Measurements from ENCODE around the gene HP. TPM values are rescaled to one million over a fixed set of nuclear protein-coding genes. Genes with fewer than 3 reads are reported as not detected.

Gene HP
- total and polyA plus RNA-seq, 2 of the 13 experiments (the other 11 are each of a cell fraction or from before 2014, with no cell fraction given), result 387 to 524 TPM

- TF ChIP-seq, protein P1, sequence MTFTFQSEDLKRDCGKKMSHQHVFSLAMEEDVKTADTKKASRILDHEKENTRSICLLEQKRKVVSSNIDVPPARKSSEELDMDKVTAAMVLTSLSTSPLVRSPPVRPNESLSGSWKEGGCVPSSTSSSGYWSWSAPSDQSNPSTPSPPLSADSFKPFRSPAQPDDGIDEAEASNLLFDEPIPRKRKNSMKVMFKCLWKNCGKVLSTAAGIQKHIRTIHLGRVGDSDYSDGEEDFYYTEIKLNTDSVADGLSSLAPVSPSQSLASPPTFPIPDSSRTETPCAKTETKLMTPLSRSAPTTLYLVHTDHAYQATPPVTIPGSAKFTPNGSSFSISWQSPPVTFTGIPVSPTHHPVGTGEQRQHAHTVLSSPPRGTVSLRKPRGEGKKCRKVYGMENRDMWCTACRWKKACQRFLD (CRISPR knock-in tag; IDR thresholded peaks at IDR 0.05; ENCODE audit: borderline replicate concordance), result peak; percentile 71; the same call in 1 of the 2 replicates
- TF ChIP-seq, protein P2, sequence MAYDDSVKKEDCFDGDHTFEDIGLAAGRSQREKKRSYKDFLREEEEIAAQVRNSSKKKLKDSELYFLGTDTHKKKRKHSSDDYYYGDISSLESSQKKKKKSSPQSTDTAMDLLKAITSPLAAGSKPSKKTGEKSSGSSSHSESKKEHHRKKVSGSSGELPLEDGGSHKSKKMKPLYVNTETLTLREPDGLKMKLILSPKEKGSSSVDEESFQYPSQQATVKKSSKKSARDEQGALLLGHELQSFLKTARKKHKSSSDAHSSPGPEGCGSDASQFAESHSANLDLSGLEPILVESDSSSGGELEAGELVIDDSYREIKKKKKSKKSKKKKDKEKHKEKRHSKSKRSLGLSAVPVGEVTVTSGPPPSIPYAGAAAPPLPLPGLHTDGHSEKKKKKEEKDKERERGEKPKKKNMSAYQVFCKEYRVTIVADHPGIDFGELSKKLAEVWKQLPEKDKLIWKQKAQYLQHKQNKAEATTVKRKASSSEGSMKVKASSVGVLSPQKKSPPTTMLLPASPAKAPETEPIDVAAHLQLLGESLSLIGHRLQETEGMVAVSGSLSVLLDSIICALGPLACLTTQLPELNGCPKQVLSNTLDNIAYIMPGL (CRISPR knock-in tag; IDR thresholded peaks at IDR 0.05; ENCODE audit: borderline replicate concordance in 1 of 2, low read depth in 1 of 2), result peak; percentile 64 to 81; a peak in 2 of 4 replicates
- no peak; the same call in 1 of the 2 replicates for TF ChIP-seq ZNF253 (CRISPR knock-in tag; IDR thresholded peaks at IDR 0.05; ENCODE audit: borderline replicate concordance)
- TF ChIP-seq, protein P3, sequence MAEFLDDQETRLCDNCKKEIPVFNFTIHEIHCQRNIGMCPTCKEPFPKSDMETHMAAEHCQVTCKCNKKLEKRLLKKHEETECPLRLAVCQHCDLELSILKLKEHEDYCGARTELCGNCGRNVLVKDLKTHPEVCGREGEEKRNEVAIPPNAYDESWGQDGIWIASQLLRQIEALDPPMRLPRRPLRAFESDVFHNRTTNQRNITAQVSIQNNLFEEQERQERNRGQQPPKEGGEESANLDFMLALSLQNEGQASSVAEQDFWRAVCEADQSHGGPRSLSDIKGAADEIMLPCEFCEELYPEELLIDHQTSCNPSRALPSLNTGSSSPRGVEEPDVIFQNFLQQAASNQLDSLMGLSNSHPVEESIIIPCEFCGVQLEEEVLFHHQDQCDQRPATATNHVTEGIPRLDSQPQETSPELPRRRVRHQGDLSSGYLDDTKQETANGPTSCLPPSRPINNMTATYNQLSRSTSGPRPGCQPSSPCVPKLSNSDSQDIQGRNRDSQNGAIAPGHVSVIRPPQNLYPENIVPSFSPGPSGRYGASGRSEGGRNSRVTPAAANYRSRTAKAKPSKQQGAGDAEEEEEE (CRISPR knock-in tag; IDR thresholded peaks at IDR 0.05; ENCODE audit: borderline replicate concordance), result no peak
- TF ChIP-seq ZNF251 (CRISPR knock-in tag; IDR thresholded peaks at IDR 0.05), result peak; percentile 87; the same call in 1 of the 2 replicates
- TF ChIP-seq ZNF660 (CRISPR knock-in tag; IDR thresholded peaks at IDR 0.05; ENCODE audit: borderline replicate concordance, low read depth), result no peak
- no peak; the same call in 1 of the 2 replicates for TF ChIP-seq E2F1 (CRISPR knock-in tag; IDR thresholded peaks at IDR 0.05)
- no peak for TF ChIP-seq ZNF570 (CRISPR knock-in tag; IDR thresholded peaks at IDR 0.05; ENCODE audit: borderline replicate concordance)
- TF ChIP-seq MEIS1 (CRISPR knock-in tag; IDR thresholded peaks at IDR 0.05; ENCODE audit: borderline replicate concordance), result peak; percentile 35; the same call in 1 of the 2 replicates
- peak; percentile 63; the same call in 1 of the 2 replicates for TF ChIP-seq SSRP1 (CRISPR knock-in tag; IDR thresholded peaks at IDR 0.05)
- no peak for TF ChIP-seq ZNF577 (CRISPR knock-in tag; IDR thresholded peaks at IDR 0.05; ENCODE audit: borderline replicate concordance, low read depth)
- no peak; the same call in 1 of the 2 replicates for TF ChIP-seq ZNF639 (CRISPR knock-in tag; conservative IDR thresholded peaks at IDR 0.05)
- TF ChIP-seq ZNF768 (CRISPR knock-in tag; IDR thresholded peaks at IDR 0.05), result peak; percentile 70; the same call in 1 of the 2 replicates
- TF ChIP-seq, protein P4, sequence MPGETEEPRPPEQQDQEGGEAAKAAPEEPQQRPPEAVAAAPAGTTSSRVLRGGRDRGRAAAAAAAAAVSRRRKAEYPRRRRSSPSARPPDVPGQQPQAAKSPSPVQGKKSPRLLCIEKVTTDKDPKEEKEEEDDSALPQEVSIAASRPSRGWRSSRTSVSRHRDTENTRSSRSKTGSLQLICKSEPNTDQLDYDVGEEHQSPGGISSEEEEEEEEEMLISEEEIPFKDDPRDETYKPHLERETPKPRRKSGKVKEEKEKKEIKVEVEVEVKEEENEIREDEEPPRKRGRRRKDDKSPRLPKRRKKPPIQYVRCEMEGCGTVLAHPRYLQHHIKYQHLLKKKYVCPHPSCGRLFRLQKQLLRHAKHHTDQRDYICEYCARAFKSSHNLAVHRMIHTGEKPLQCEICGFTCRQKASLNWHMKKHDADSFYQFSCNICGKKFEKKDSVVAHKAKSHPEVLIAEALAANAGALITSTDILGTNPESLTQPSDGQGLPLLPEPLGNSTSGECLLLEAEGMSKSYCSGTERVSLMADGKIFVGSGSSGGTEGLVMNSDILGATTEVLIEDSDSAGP (CRISPR knock-in tag; IDR thresholded peaks at IDR 0.05; ENCODE audit: borderline replicate concordance), result peak; percentile 91
- TF ChIP-seq HDAC2 (CRISPR knock-in tag; IDR thresholded peaks at IDR 0.05), result peak; percentile 79
- TF ChIP-seq NR1H2 (CRISPR knock-in tag; IDR thresholded peaks at IDR 0.05; ENCODE audit: borderline replicate concordance, low read depth), result no peak; the same call in 1 of the 2 replicates
- no peak for TF ChIP-seq MED8 (CRISPR knock-in tag; IDR thresholded peaks at IDR 0.05; ENCODE audit: insufficient replicate concordance)
Observed at GRCh38 chr16:72008424-72009216, 45.7 kb upstream of the HP start, which contains the start of gene DHODH (continued).

Measured in HepG2 (cell line).